Fibroblast of lung (primary cell): ENCODE measurements around the gene SRI. TPM values are rescaled to one million over a fixed set of nuclear protein-coding genes. Genes with fewer than 3 reads are reported as not detected.
"Not testable (repeated sequence)": the region's sequence is repeated elsewhere in the genome, so short reads cannot be mapped to it uniquely, and the experiment has no call there.

ENCODE experiments used
- DNase-seq, 2 donors: peaks; one replicate each; pipeline versions ENCODE4 v3.0.0 to v3.0.0-alpha.2; 2010; ENCODE audit warnings: low read depth in 2 of 2
- H2AFZ ChIP-seq: 2 replicates; pipeline ENCODE4 v1.5.1; 2012; ENCODE audit warnings: low read length, control low read depth, inconsistent platforms
- H3K27ac ChIP-seq: 2 replicates; pipeline ENCODE4 v1.5.1; 2011; ENCODE audit warnings: low read length, control low read depth; ENCODE audit not compliant: insufficient read depth
- H3K27me3 ChIP-seq: 2 replicates; pipeline ENCODE4 v1.5.1; 2011; ENCODE audit warnings: mild to moderate bottlenecking, low read length; ENCODE audit not compliant: control insufficient read depth, insufficient read depth
- H3K36me3 ChIP-seq: 2 replicates; pipeline ENCODE4 v1.5.1; 2011; ENCODE audit warnings: low read length; ENCODE audit not compliant: control insufficient read depth, insufficient read depth
- H3K4me1 ChIP-seq: 2 replicates; pipeline ENCODE4 v1.5.1; 2011; ENCODE audit warnings: low read length; ENCODE audit not compliant: control insufficient read depth, insufficient read depth; ENCODE audit errors: extremely low read depth
- H3K4me2 ChIP-seq: 2 replicates; pipeline ENCODE4 v1.5.1; 2011; ENCODE audit warnings: low read length, control low read depth; ENCODE audit not compliant: insufficient read depth; ENCODE audit errors: extremely low read depth
- H3K4me3 ChIP-seq, 4 experiments: fragments of 200-600 bp in 1 of 4; sonication (generic) in 1 of 4; replicated peaks in 1 of 4; 2 replicates each; pipeline ENCODE4 v1.5.1; 2011 to 2016; ENCODE audit warnings: low read length in 4 of 4, low read depth in 3 of 4, mild to moderate bottlenecking in 3 of 4, control low read depth in 2 of 4, inconsistent platforms in 1 of 4, mixed read lengths in 1 of 4; ENCODE audit not compliant: insufficient read depth in 1 of 4; ENCODE audit errors: control extremely low read depth in 1 of 4
- H3K79me2 ChIP-seq: 2 replicates; pipeline ENCODE4 v1.5.1; 2012; ENCODE audit warnings: mild to moderate bottlenecking, low read length, inconsistent platforms; ENCODE audit not compliant: control insufficient read depth, insufficient read depth
- H3K9ac ChIP-seq: 2 replicates; pipeline ENCODE4 v1.5.1; 2011; ENCODE audit warnings: mild to moderate bottlenecking, low read length, control low read depth; ENCODE audit not compliant: insufficient read depth
- H3K9me3 ChIP-seq: 2 replicates; pipeline ENCODE4 v1.5.1; 2012; ENCODE audit warnings: low read depth, low read length; ENCODE audit not compliant: control insufficient read depth, insufficient read depth
- H4K20me1 ChIP-seq: 2 replicates; pipeline ENCODE4 v1.5.1; 2011; ENCODE audit warnings: low read length; ENCODE audit not compliant: control insufficient read depth, insufficient read depth; ENCODE audit errors: extremely low read depth
- CTCF ChIP-seq, 2 donors: IDR thresholded peaks in 1 of 2; conservative IDR thresholded peaks in 1 of 2; 1 replicate in 1 of 2; 2 replicates in 1 of 2; pipeline ENCODE4 v1.5.1; 2011 to 2012; ENCODE audit warnings: low read length in 2 of 2, control low read depth in 1 of 2, inconsistent platforms in 1 of 2, low read depth in 1 of 2, mild to moderate bottlenecking in 1 of 2
- EZH2 ChIP-seq: IDR thresholded peaks from 2 replicates; pipeline ENCODE4 v1.5.1; 2012; ENCODE audit warnings: low read length, control low read depth, mild to moderate bottlenecking; ENCODE audit errors: missing control alignments
- polyA plus RNA-seq, 2 donors: library from polyadenylated mRNA; depleted of rRNA in 1 of 2; stranded (reverse) in 1 of 2; unstranded in 1 of 2; fragments of >200 nt; gene quantifications; 2 replicates each; pipeline ENCODE4 v1.2.1, GENCODE V29; 2011 to 2012; ENCODE audit warnings: missing spikeins in 1 of 2
- total RNA-seq: library from RNA; depleted of rRNA; stranded (reverse); fragments of >200 nt; gene quantifications from 2 replicates; pipeline ENCODE4 v1.2.1, GENCODE V29; 2014

The SRI gene
- total and polyA plus RNA-seq, 2 donors (not counting 1 experiment from before 2014, with no cell fraction given), result 75.1 to 204 TPM

DNA sequence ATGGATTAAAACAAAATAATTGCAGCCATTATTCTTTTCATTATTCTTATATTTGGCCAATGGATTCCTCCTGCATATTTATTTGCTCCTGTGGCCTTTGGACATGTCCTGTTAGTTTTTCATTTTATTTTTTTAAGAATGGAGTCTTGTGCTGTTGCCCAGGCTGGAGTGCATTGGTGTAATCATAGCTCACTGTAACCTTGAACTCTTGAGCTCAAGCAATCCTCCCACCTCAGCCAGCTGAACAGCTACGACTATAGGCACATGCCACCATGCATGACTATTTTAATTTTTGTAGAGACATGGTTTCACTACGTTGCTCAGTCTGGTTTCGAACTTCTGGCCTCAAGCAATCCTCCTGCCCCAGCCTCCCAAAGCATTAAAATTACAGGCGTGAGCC lies 42.7 kb upstream of the SRI start:
- no peaks in the 10 kb centered on the region for H3K27me3 ChIP-seq
- no peaks in the 10 kb centered on the region for H3K4me1 ChIP-seq
- no peak for DNase-seq
- no peak for TF ChIP-seq EZH2
- TF ChIP-seq CTCF (conservative IDR thresholded peaks at IDR 0.05 in 1 of 2, IDR thresholded peaks at IDR 0.05 in 1 of 2; ENCODE audit: low read depth in 1 of 2, low read length in 2 of 2), result no peak
- H3K4me3 ChIP-seq, result no peak overlapping the region
- no peak overlapping the region for H3K4me2 ChIP-seq
- no peak overlapping the region for H3K9ac ChIP-seq
- no peaks in the 10 kb centered on the region for H3K9me3 ChIP-seq
- H3K36me3 ChIP-seq, result no peaks in the 10 kb centered on the region
- no peak overlapping the region for H2AFZ ChIP-seq
- no peak overlapping the region for H3K27ac ChIP-seq
- no peaks in the 10 kb centered on the region for H3K79me2 ChIP-seq
- H4K20me1 ChIP-seq, result no peaks in the 10 kb centered on the region

- Histone ChIP-seq H3K27ac (no peak overlapping the region), H3K4me3 (no peak overlapping the region), H3K9ac (no peak overlapping the region), H3K27me3 (no peaks in the 10 kb centered on the region), H3K4me1 (no peaks in the 10 kb centered on the region), H4K20me1 (no peaks in the 10 kb centered on the region), H3K4me2 (no peak overlapping the region), H3K79me2 (no peaks in the 10 kb centered on the region), H3K9me3 (no peaks in the 10 kb centered on the region), H3K36me3 (no peaks in the 10 kb centered on the region), H2AFZ (no peak overlapping the region)
- TF ChIP-seq EZH2, result no peak
- no peak for TF ChIP-seq CTCF (conservative IDR thresholded peaks at IDR 0.05 in 1 of 2, IDR thresholded peaks at IDR 0.05 in 1 of 2; ENCODE audit: low read depth in 1 of 2, low read length in 2 of 2)
- DNase-seq, result no peak
Measured at GRCh38 chr7:88260719-88261118, 40.9 kb upstream of the SRI start.

DNA sequence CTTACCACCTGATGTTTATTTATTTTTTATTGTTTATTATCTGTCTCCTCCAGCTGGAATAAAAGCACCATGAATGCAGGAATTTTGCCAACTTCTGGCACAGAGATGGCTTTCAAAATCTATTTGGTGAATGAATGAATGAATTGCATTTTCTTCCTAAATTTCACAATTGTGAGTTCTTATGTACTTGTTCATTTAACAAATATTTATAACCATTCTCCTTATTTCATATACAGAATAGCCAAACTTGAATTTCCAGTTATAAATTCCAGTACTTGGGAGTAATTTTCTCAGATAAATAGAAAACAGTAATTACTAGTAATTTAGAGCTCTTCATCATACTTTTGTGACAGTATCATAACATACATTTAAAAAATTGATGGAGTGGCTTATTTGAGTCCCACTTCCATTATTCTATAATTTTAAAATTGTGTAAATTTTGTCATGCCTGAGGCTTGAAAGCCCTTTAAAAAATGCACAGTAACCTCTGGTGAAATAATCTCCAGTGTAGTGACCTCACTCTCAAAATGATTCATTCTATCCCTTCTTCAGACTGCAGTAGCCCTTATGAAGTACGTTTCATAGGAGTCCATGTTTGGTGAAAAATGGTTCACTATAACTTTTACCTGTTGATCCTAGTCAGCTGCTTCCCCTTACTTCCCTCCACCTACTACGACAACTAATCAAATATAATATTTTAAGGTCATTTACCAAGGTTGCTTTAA lies 40.0 kb upstream of the SRI start:
- Histone ChIP-seq H3K27ac (no peak overlapping the region), H3K9me3 (no peaks in the 10 kb centered on the region), H3K27me3 (no peaks in the 10 kb centered on the region), H3K9ac (no peak overlapping the region), H3K4me3 (no peak overlapping the region), H3K36me3 (no peaks in the 10 kb centered on the region), H3K4me1 (no peaks in the 10 kb centered on the region), H3K4me2 (no peak overlapping the region), H4K20me1 (no peaks in the 10 kb centered on the region), H3K79me2 (no peaks in the 10 kb centered on the region), H2AFZ (no peak overlapping the region)
- TF ChIP-seq EZH2 (no peak), CTCF (conservative IDR thresholded peaks at IDR 0.05 in 1 of 2, IDR thresholded peaks at IDR 0.05 in 1 of 2; ENCODE audit: low read depth in 1 of 2, low read length in 2 of 2) (no peak)
- peak in 1 of 2 donors; percentile 33 for DNase-seq

DNA sequence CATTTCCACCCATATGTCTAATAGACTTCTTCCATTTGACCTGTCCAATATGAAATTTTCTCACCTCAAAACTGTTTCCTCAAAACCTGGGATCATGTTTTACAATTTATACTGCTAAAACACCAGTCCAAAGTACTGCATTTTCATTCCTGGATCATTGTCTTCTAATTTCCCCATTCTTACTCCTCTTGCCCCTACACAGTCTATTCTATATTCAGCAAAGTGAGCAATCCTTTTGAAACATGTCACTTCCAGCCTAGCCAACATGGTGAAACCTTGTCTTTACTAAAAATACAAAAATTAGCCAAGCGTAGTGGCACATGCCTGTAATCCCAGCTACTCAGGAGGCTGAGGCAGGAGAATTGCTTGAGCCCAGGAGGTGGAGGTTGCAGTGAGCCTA lies 38.5 kb upstream of the SRI start:
- H3K27ac ChIP-seq, result not testable (repeated sequence)

More for the DNA sequence above, 38.5 kb upstream of the SRI start:
- H4K20me1 ChIP-seq, H3K36me3 ChIP-seq, H3K4me2 ChIP-seq, H3K9me3 ChIP-seq, H3K27me3 ChIP-seq, H2AFZ ChIP-seq, H3K79me2 ChIP-seq, H3K4me3 ChIP-seq, DNase-seq, H3K4me1 ChIP-seq, H3K9ac ChIP-seq: not testable (repeated sequence)
